ENCODE data around the gene LRRN3.

The LRRN3 gene

DNA sequence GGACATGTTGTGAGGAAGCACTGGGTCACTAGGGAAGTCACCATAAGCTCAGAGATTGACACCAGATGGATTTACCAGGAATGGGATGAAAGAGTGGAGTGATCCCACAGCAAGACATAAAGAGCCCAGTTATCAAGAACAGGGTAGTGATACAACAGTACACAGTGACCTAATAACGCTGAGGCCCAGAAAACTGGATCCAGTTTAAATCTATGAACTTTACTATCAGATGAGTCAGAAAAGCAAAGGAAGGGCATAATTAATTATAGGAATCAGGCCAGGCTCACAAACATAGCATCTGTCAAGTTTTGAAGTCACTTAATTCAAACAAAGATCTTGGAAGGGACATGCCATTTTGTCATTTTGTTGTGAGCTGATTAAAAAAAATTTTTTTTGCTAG lies 73.5 kb downstream of the LRRN3 start:
- Histone ChIP-seq H3K9me3 (ENCODE audit: insufficient read depth, low read length, severe bottlenecking) (no peaks in the 10 kb centered on the region), H3K36me3 (ENCODE audit: insufficient read depth, low read length) (no peaks in the 10 kb centered on the region), H3K79me2 (ENCODE audit: insufficient read depth, low read length) (no peaks in the 10 kb centered on the region), H3K4me1 (ENCODE audit: insufficient read depth, low read length) (no peaks in the 10 kb centered on the region), H2AFZ (ENCODE audit: low read depth, low read length) (no peak overlapping the region), H3K27me3 (ENCODE audit: insufficient read depth, low read length, poor library complexity) (no peaks in the 10 kb centered on the region), H3K27ac (ENCODE audit: low read length) (no peak overlapping the region), H4K20me1 (ENCODE audit: insufficient read depth, low read length) (no peaks in the 10 kb centered on the region), H3K9ac (ENCODE audit: low read depth, low read length) (no peak overlapping the region), H3K4me3 (ENCODE audit: low read depth in 1 of 2, low read length in 2 of 2) (no peak overlapping the region), H3K4me2 (ENCODE audit: insufficient read depth, low read length) (no peak overlapping the region)
- ATAC-seq (ENCODE audit: insufficient read depth, low read depth) (no peak), DNase-seq (no peak)
- TF ChIP-seq EZH2 (IDR thresholded peaks at IDR 0.05; ENCODE audit: borderline replicate concordance, low read depth, low read length, severe bottlenecking), result no peak
- TF ChIP-seq, protein P1, sequence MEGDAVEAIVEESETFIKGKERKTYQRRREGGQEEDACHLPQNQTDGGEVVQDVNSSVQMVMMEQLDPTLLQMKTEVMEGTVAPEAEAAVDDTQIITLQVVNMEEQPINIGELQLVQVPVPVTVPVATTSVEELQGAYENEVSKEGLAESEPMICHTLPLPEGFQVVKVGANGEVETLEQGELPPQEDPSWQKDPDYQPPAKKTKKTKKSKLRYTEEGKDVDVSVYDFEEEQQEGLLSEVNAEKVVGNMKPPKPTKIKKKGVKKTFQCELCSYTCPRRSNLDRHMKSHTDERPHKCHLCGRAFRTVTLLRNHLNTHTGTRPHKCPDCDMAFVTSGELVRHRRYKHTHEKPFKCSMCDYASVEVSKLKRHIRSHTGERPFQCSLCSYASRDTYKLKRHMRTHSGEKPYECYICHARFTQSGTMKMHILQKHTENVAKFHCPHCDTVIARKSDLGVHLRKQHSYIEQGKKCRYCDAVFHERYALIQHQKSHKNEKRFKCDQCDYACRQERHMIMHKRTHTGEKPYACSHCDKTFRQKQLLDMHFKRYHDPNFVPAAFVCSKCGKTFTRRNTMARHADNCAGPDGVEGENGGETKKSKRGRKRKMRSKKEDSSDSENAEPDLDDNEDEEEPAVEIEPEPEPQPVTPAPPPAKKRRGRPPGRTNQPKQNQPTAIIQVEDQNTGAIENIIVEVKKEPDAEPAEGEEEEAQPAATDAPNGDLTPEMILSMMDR (IDR thresholded peaks at IDR 0.05; ENCODE audit: borderline replicate concordance, extremely low read depth, low read length, poor library complexity, severe bottlenecking), result no peak

DNA sequence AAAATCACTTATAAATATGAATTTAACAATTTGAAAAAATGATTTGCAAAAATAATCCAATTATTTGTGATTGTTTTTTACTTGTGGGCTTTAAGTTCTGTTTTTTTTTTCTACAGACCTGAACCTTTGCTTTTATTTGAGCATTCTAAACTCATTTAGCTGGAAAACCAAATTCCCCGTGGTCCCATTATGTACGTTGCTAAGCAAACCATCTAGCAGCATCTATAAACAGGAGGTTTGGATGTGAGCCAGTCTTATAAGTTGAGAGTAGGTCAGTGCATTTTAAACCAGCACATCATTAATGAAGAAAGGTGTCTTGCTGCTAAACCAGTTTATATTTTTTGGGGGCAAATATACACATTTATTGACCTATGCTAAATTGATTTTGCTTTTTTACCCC lies 77.3 kb downstream of the LRRN3 start:
- Histone ChIP-seq H3K36me3 (ENCODE audit: insufficient read depth, low read length) (no peaks in the 10 kb centered on the region), H3K79me2 (ENCODE audit: insufficient read depth, low read length) (no peaks in the 10 kb centered on the region), H3K4me2 (ENCODE audit: insufficient read depth, low read length) (no peak overlapping the region), H4K20me1 (ENCODE audit: insufficient read depth, low read length) (no peaks in the 10 kb centered on the region), H3K4me3 (ENCODE audit: low read depth in 1 of 2, low read length in 2 of 2) (no peak overlapping the region), H3K9me3 (ENCODE audit: insufficient read depth, low read length, severe bottlenecking) (no peaks in the 10 kb centered on the region), H3K4me1 (ENCODE audit: insufficient read depth, low read length) (no peaks in the 10 kb centered on the region), H3K27ac (ENCODE audit: low read length) (no peak overlapping the region), H2AFZ (ENCODE audit: low read depth, low read length) (no peak overlapping the region), H3K27me3 (ENCODE audit: insufficient read depth, low read length, poor library complexity) (no peaks in the 10 kb centered on the region), H3K9ac (ENCODE audit: low read depth, low read length) (no peak overlapping the region)
- no peak for DNase-seq
- TF ChIP-seq, protein P1 (IDR thresholded peaks at IDR 0.05; ENCODE audit: borderline replicate concordance, extremely low read depth, low read length, poor library complexity, severe bottlenecking), result no peak
- no peak for TF ChIP-seq EZH2 (IDR thresholded peaks at IDR 0.05; ENCODE audit: borderline replicate concordance, low read depth, low read length, severe bottlenecking)
- ATAC-seq (ENCODE audit: insufficient read depth, low read depth), result no peak

DNA sequence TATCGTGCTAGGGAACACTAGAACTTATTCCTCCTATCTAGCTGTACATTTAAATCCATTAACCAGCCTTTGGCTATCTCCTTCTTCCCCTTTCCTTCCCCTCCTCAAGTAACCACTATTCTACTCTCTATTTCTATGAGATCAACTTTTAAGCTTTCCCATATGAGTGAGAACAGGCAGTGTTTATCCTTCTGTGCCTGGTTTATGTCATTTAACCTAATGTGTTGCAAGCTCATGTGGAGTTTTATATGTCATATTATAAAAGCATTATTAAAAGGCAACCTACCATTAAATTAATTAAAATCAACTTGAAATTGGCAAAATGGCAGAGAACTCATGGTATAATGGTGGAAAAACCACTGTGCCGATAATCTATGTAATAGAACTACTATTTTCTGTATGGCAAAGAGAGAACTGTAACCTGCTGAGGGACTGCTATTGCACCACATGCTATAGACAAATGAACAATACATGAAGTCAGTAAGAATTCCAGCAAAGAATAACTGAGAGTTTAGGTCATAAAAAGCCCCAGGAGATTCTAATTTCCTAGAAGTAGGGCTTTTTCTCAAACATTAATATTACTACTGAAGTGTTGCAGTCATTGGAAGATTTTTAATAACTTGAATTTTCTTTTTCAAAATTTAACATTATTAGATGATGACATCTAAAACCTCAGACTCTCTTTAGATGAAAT lies 81.8 kb downstream of the LRRN3 start:
- Histone ChIP-seq H3K27ac (ENCODE audit: low read length) (no peak overlapping the region), H3K4me2 (ENCODE audit: insufficient read depth, low read length) (no peak overlapping the region), H4K20me1 (ENCODE audit: insufficient read depth, low read length) (no peaks in the 10 kb centered on the region), H2AFZ (ENCODE audit: low read depth, low read length) (no peak overlapping the region), H3K4me3 (ENCODE audit: low read depth in 1 of 2, low read length in 2 of 2) (no peak overlapping the region), H3K79me2 (ENCODE audit: insufficient read depth, low read length) (no peaks in the 10 kb centered on the region), H3K27me3 (ENCODE audit: insufficient read depth, low read length, poor library complexity) (no peaks in the 10 kb centered on the region), H3K9me3 (ENCODE audit: insufficient read depth, low read length, severe bottlenecking) (no peaks in the 10 kb centered on the region), H3K9ac (ENCODE audit: low read depth, low read length) (no peak overlapping the region), H3K36me3 (ENCODE audit: insufficient read depth, low read length) (no peaks in the 10 kb centered on the region), H3K4me1 (ENCODE audit: insufficient read depth, low read length) (no peaks in the 10 kb centered on the region)
- DNase-seq (no peak), ATAC-seq (ENCODE audit: insufficient read depth, low read depth) (no peak)
- no peak for TF ChIP-seq EZH2 (IDR thresholded peaks at IDR 0.05; ENCODE audit: borderline replicate concordance, low read depth, low read length, severe bottlenecking)
- TF ChIP-seq, protein P1 (IDR thresholded peaks at IDR 0.05; ENCODE audit: borderline replicate concordance, extremely low read depth, low read length, poor library complexity, severe bottlenecking), result no peak
